Astrocyte of the hippocampus (primary cell): ENCODE measurements around the gene CLDN25.
A peak's percentile ranks its signal among the peaks of the same experiment; 100 is the strongest.
"Not testable (repeated sequence)": the region's sequence is repeated elsewhere in the genome, so short reads cannot be mapped to it uniquely, and the experiment has no call there.

Source experiments
- DNase-seq: peaks from one replicate; pipeline ENCODE4 v3.0.0; 2011; ENCODE audit warnings: low read depth, low spot score

Gene CLDN25

GRCh38 chr11:113779496-113779895 lies at the start of gene CLDN25:
CLDN25 (plus strand) TSS chr11:113779796; CDS start chr11:113779796, 0 bp downstream.
- no peak for DNase-seq

- peak; percentile 77 for DNase-seq
Measured at GRCh38 chr11:113730887-113731726, 48.5 kb upstream of the CLDN25 start.

GRCh38 chr11:113732092-113732491 lies 47.5 kb upstream of the CLDN25 start:
- no peak for DNase-seq

DNA sequence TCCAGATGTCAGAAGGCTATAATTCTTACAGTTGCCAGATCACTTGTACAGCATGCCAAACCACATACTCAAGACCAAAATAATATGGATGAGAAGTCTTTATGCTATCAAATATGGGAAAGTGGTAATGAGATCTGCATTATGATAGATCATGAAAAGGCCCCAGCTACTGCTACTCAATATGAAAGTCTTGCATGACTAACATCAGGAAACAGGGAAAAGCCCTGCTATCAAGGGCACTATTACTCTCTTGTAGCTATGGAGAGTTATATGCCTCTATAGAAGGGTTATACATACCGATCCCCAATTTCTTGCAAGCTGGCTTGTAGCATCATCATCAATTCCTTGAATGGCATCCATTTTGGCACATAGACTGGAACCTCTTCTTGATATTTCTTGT lies 43.3 kb upstream of the CLDN25 start:
- DNase-seq: no peak

- DNase-seq: no peak
Measured at GRCh38 chr11:113752932-113753331, 26.7 kb upstream of the CLDN25 start.

DNA sequence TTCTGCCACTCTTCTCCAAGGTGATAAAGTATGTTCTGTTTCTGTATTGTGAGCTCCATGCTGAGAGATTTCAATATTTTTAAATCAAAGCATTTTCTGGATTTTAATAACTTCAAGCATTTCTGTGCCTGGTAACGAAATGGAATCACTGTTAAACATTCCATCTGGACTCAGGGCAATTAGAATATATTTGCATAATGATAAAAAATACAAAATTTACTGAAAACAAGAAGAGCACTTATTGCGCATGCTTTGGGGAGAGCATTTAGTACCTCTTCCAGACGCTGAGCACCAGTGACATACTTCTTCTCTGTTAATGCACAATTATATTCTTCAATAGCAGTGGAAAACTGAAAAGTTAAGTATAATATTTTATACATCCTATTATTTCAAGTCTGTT lies 19.4 kb upstream of the CLDN25 start:
- no peak for DNase-seq

GRCh38 chr11:113763040-113763439 lies 16.6 kb upstream of the CLDN25 start:
- DNase-seq: not testable (repeated sequence)

- no peak for DNase-seq
Measured at GRCh38 chr11:113764527-113765219, 14.9 kb upstream of the CLDN25 start.

DNA sequence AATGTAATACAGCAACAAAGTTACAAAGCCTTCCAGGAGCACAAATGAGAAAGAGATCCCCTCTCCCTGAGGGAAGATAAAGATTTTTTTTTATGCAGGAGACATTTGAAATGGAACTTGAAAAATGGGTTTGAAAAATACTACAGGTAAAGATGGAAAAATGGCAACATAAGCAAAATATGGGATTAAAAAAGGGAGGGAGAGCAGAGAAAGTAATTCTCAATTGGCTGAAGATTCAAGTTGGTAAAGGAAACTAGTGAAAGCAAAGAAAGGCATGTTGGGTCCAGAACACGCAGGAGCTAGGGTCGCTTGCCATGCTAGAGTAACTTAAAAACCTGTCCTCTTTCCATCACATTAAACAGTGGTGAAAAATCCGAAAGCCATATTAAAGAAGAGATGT lies 7.6 kb upstream of the CLDN25 start:
- no peak for DNase-seq

GRCh38 chr11:113773092-113773415 lies 6.5 kb upstream of the CLDN25 start:
- DNase-seq: peak; percentile 60

- peak; percentile 99 for DNase-seq
Measured at GRCh38 chr11:113773416-113774173, 6.0 kb upstream of the CLDN25 start, which contains the start of gene ZW10. ZW10 (minus strand) TSS chr11:113773692; CDS start chr11:113773666, 26 bp downstream.

- DNase-seq: no peak
Measured at GRCh38 chr11:113774174-113774503, 5.5 kb upstream of the CLDN25 start.

- peak; percentile 77 for DNase-seq
Measured at GRCh38 chr11:113778111-113778910, 1.3 kb upstream of the CLDN25 start.

DNA sequence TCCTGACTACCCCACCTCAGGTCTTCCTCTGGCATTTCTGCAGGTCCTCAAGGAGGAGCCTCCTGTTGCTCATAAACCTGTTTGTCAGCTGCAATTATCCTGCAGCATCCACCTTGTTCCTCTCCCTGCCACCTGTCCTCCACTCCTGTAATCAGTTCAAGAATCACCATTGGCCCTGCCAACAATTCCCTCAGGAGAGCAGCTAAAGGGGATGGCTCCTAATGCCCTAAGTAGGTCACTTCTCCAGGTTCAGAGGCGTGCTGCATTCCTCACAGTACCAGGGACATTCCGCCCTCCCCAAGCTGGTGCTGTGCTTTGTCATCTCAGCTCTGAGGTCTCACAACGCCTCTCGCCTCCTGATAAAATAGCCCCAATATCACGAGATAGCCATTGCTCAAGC lies 2.1 kb downstream of the CLDN25 start:
- no peak for DNase-seq

- no peak for DNase-seq
Measured at GRCh38 chr11:113782134-113782533, 2.5 kb downstream of the CLDN25 start.

DNA sequence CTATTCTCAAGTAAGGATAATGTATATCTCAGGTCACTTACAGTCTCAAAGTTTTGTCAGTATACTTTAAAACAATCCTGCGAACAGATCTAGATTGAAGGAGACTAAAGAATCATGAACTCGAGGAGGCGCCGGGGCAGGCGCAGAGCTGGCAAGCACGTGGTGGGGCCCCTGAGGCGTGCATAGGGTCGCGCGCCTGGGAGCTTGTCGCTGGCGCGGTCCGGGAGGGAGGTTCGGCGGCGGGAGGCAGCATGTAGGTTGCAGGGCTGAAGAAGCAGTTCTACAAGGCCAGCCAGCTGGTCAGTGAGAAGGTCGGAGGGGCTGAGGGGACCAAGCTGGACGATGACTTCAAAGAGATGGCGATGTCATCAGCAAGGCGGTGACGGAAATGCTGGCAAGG lies 9.4 kb downstream of the CLDN25 start:
- not testable (repeated sequence) for DNase-seq

- no peak for DNase-seq
Measured at GRCh38 chr11:113789675-113790320, 10.2 kb downstream of the CLDN25 start.

- peak; percentile 68 for DNase-seq
Measured at GRCh38 chr11:113796663-113797259, 17.2 kb downstream of the CLDN25 start.

DNA sequence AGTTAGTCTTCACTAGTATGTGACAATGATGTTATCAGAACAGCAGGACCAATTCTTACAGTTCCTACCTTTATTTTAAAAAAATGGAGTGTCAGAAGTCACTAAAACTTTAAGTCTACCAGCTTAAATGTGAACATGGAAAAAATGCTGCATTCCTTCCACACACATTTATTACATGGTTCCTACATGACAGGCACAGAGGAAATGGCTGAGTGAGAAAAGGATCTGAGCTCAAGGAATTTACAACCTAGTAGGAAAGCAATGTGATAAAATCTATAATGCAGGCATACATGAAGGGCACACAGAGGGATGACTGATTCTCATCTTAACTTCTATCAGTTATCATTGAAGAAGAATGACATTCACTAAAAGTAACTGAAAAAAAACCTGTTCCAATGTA lies 23.0 kb downstream of the CLDN25 start:
- no peak for DNase-seq

DNA sequence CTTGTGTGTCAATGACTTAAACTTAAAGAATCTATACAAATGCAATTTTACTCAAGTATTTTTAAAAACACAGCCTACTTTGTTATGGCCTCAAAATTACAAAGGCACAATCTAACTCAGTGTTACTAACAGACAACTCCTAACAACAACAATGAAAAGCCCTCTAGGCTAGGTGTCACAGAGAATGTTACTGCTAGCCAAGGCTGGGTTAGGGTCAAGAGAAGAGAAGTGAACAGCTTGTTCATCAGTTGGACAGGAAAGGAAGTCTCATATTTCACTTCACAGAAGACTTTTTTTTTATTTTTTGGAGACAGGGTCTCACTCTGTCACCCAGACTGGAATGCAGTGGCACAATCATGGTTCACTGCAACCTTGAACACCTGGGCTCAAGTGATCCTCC lies 26.0 kb downstream of the CLDN25 start:
- DNase-seq: no peak

DNA sequence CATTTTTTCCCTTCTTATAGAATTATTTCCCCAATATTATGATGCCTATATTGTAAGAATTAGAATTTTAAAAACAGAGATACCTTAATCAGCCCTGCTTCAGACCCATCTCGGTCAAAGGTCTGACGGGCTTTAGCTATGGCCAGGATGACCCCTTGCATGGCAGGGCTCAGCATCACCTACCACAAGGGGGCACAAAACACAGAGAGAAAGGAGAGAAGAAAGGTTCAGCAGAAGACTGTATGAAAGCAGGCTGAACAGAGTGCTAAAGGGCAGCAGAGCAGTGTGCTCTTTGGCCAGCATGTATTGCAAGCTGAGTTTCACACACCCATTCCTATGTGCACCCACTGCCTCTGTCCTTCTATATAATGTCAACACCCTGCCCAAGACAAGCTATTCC lies 26.8 kb downstream of the CLDN25 start:
- DNase-seq: peak; percentile 37
